Epithelial cell of proximal tubule (primary cell): ENCODE results near the gene OR1F1. TPM values are rescaled to one million over a fixed set of nuclear protein-coding genes. Genes with fewer than 3 reads are reported as not detected.

Experiments used
- DNase-seq: peaks from one replicate; pipeline ENCODE4 v3.0.0-alpha.2; 2011; ENCODE audit warnings: low read depth
- H3K4me3 ChIP-seq: 2 replicates; pipeline ENCODE4 v1.5.1; 2011; ENCODE audit warnings: low read depth, mild to moderate bottlenecking, low read length
- CTCF ChIP-seq: conservative IDR thresholded peaks from 2 replicates; pipeline ENCODE4 v1.5.1; 2012; ENCODE audit warnings: low read depth, mild to moderate bottlenecking, low read length
- total RNA-seq: library from RNA; depleted of rRNA; stranded (reverse); fragments of >200 nt; gene quantifications from 2 replicates; pipeline ENCODE4 v1.2.3, GENCODE V29; 2015

OR1F1 gene
- total RNA-seq, 1 donor from 2014 or later, result 0.52 TPM

DNA sequence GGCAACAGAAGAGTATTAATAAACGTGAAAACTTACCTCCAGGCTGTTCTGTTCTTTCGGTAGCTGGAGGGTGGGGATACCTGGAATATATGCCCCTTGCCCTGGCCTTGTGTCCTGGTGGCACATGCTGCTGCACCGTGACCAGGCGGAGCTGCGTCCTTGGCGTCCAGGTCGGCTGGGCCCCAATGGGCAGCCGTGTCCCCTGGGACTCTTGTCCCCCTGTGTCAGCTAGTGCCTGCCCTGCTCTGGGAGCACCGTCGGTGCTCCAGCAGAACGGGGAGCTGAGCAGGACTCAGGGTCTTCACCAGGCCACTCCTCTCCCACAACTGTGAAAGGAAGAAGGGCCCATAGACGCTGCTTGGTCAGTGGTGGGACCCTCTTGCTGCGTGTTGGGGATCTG lies 45.2 kb upstream of the OR1F1 start:
- DNase-seq, result no peak
- no peak overlapping the region for H3K4me3 ChIP-seq
- TF ChIP-seq CTCF, result no peak

DNA sequence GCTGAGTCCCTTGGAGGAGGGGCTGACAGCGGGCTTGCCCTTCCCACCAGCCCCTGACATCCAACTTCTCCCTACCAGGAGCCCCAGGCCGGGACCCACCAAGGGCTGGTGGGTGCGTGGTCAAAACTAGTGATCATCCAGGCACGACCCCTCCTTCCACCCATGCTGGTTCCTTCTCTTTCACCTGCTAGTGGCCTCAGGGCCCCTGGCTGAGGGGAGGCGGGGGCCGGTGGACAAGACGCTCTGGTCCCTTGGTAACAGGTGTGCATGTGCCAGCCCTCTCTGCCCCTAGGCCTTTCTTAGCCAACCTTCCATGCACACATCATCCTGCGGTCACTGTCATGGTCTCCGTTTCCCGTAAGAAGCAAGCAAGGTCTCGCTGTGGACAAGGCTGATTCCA lies 44.8 kb upstream of the OR1F1 start:
- DNase-seq, result no peak
- H3K4me3 ChIP-seq, result no peak overlapping the region
- no peak for TF ChIP-seq CTCF

DNA sequence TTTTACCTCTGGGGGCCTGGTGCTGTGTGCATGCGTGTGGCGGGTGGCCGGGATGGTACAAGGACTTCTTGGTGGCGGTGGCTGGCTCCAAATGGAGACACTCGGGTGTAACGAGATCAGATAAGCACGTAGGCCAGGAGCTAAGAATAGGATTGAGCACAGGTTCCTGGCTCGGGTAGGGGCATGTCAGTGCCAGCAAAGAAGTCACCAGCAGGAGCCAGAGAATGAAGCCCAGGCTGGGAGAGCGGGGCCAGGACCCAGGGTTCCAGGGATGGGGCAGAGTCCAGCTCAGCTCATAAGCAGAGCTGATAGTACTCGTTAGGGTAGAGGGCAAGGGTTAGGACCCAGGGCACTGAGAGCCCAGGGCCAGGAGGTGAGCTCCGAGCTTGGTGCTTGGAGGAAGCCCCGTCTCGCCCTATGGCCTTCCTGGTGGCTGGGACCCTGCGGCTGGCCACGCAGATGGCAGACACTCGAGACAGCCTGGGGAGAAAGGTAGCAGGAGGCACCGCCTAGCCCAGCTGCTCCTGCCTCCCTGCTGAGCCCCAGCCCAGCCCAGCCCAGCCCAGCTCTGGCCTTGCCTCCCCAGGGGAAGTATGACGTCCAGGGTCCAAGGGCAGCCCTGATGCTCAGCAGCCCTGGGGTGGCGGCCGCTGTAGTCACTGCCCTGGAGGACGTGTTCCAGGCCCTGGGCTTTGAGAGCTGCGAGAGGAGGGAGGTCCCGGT lies 44.2 kb upstream of the OR1F1 start:
- TF ChIP-seq CTCF, result no peak
- no peak for DNase-seq
- no peak overlapping the region for H3K4me3 ChIP-seq

DNA sequence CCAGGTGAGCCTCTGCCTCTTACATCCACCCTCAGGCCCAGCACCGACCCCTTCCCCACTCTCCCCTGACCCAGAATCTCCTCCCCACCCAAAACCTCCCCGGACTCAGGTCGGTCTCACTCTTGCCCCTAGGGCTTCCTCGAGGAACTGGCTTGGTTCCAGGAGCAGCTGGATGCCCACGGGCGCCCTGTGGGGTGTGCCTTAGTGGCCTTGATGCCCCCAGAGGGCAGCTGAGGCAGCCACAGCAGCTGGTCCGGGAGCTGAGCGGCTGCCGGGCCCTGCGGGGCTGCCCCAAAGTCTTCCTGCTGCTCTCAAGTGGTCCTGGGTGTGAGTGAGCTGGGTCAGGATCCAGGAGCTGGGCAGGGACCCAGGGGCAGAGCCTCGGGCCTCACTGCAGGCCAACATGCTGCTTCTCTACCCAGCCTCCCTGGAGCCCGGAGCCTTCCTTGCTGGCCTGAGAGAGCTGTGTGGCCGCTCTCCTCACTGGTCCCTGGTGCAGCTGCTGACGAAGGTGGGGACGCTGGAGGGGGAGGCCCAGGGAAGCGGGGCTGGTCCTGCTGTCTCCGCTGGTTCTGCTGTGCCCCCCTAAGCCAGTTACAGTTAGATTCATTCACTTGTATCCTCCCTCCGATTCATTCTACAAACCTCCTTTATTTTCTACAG lies 43.6 kb upstream of the OR1F1 start:
- TF ChIP-seq CTCF, result no peak
- no peak overlapping the region for H3K4me3 ChIP-seq
- no peak for DNase-seq

DNA sequence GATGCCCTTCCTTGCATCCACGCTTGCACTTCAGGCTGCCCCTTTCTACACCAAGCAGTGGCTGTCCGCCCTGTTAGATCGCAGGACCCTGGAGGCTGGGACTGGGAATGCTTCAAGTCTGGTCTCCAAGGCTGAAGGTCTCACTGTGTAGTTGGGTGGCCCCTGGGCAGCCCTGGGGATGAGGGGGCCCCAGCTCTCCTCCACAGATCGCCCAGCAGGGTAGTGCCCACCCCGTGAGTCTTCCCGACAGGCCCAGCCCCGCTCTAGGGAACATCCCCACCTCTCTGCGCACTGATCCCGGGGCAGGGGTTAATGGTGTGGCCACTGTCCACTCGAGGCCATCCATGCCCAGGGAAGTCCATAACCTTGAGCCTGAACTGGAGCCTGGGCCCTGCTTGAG lies 42.9 kb upstream of the OR1F1 start:
- DNase-seq, result no peak
- no peak overlapping the region for H3K4me3 ChIP-seq
- no peak for TF ChIP-seq CTCF

DNA sequence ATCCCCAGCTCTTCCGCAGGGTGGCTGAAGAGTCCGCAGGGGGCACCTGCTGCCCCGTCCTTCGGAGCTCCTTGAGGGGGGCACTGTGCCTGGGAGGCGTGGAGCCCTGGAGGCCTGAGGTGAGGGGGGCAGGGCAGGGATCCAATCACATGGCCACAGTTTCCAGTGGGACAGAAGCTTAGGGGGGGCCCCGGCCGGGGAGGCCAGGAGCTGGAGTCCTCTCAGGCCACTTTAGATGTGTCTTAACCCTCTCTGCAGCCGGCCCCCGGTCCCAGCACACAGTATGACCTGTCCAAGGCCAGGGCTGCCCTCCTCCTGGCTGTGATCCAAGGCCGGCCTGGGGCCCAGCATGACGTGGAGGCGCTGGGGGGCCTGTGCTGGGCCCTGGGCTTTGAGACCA lies 42.3 kb upstream of the OR1F1 start:
- no peak for TF ChIP-seq CTCF
- no peak overlapping the region for H3K4me3 ChIP-seq
- no peak for DNase-seq

DNA sequence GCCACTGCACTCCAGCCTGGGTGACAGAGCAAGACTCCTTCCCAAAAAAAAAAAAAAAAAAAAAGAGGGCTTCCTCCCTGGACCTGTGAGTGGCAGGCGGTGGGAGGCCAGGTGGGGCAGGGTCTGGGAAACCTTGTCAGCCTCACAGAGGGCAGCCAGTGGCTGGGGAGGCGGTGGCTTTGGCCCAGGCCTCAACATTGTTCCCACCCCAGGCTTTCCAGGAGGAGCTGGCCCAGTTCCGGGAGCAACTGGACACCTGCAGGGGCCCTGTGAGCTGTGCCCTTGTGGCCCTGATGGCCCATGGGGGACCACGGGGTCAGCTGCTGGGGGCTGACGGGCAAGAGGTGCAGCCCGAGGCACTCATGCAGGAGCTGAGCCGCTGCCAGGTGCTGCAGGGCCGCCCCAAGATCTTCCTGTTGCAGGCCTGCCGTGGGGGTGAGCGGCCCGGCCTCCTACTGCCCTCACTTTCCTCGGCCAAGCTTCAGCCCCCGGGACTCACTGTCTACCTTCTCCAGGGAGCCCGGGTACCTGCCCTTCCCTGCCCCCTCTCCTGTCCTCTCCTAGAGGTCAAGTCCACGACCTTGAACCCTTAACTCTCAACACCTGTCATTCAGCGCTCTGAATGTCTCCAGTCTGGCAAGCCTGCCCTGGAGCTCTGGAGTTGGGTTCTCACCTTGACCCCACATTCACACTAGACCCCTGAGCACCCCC lies 40.8 kb upstream of the OR1F1 start:
- TF ChIP-seq CTCF, result no peak
- no peak overlapping the region for H3K4me3 ChIP-seq
- DNase-seq, result no peak
